GM23248 (cell line): ENCODE results near the gene LRWD1. TPM values are rescaled to one million over a fixed set of nuclear protein-coding genes. Genes with fewer than 3 reads are reported as not detected.

Source experiments
- DNase-seq: peaks from one replicate; pipeline ENCODE4 v3.0.0-alpha.2; 2015
- H2AFZ ChIP-seq: fragments of 200-600 bp; sonication (generic); 2 replicates; pipeline ENCODE4 v1.6.1; 2016; ENCODE audit warnings: antibody characterized with exemption
- H3F3A ChIP-seq: fragments of 200-600 bp; sonication (generic); 2 replicates; pipeline ENCODE4 v1.6.1; 2016; ENCODE audit warnings: mild to moderate bottlenecking, antibody characterized with exemption, mixed run types; ENCODE audit not compliant: insufficient read depth
- H3K27ac ChIP-seq: fragments of 200-600 bp; sonication (generic); 2 replicates; pipeline ENCODE4 v1.5.1; 2016; ENCODE audit warnings: mild to moderate bottlenecking
- H3K27me3 ChIP-seq: fragments of 200-600 bp; sonication (generic); replicated peaks from 2 replicates; pipeline ENCODE4 v1.6.1; 2016; ENCODE audit warnings: mild to moderate bottlenecking; ENCODE audit not compliant: insufficient read depth
- H3K36me3 ChIP-seq: fragments of 200-600 bp; sonication (generic); 2 replicates; pipeline ENCODE4 v1.6.1; 2016; ENCODE audit warnings: low read depth, mild to moderate bottlenecking
- H3K4me1 ChIP-seq: fragments of 200-600 bp; sonication (generic); 2 replicates; pipeline ENCODE4 v1.6.1; 2016; ENCODE audit warnings: mild to moderate bottlenecking; ENCODE audit not compliant: insufficient read depth
- H3K4me2 ChIP-seq: fragments of 200-600 bp; sonication (generic); one replicate; pipeline ENCODE4 v1.6.1; 2016; ENCODE audit warnings: mild to moderate bottlenecking; ENCODE audit not compliant: unreplicated experiment
- H3K4me3 ChIP-seq: fragments of 200-600 bp; sonication (generic); 2 replicates; pipeline ENCODE4 v1.5.1; 2016; ENCODE audit warnings: mild to moderate bottlenecking
- H3K79me2 ChIP-seq: fragments of 200-600 bp; sonication (generic); 2 replicates; pipeline ENCODE4 v1.6.1; 2016; ENCODE audit warnings: mild to moderate bottlenecking; ENCODE audit not compliant: insufficient read depth
- H3K9ac ChIP-seq: fragments of 200-600 bp; sonication (generic); 2 replicates; pipeline ENCODE4 v1.6.1; 2016; ENCODE audit warnings: mild to moderate bottlenecking
- H3K9me2 ChIP-seq: fragments of 200-600 bp; sonication (generic); 2 replicates; pipeline ENCODE4 v1.6.1; 2016; ENCODE audit warnings: mixed run types, mild to moderate bottlenecking, moderate library complexity; ENCODE audit not compliant: insufficient read depth
- H3K9me3 ChIP-seq: fragments of 200-600 bp; sonication (generic); one replicate; pipeline ENCODE4 v1.6.1; 2017; ENCODE audit warnings: low read depth
- H4K20me1 ChIP-seq: fragments of 200-600 bp; sonication (generic); 2 replicates; pipeline ENCODE4 v1.6.0; 2016; ENCODE audit not compliant: insufficient read depth
- EZH2 ChIP-seq: fragments of 200-600 bp; sonication (generic); IDR thresholded peaks from 2 replicates; pipeline ENCODE4 v1.6.1; 2018; ENCODE audit warnings: antibody characterized with exemption, mild to moderate bottlenecking; ENCODE audit not compliant: insufficient read depth, poor library complexity, severe bottlenecking
- EZH2phosphoT487 ChIP-seq: fragments of 200-600 bp; sonication (generic); IDR thresholded peaks from 2 replicates; pipeline ENCODE4 v1.6.1; 2018; ENCODE audit warnings: antibody characterized with exemption, moderate library complexity, mild to moderate bottlenecking, low read depth; ENCODE audit not compliant: insufficient read depth
- WGBS, 2 experiments: methylation state at CpG; one replicate each; pipeline ENCODE4 v1.1.6; 2015 to 2017; ENCODE audit warnings: low lambda C conversion rate in 2 of 2, low coverage in 1 of 2; ENCODE audit errors: missing lambda C conversion rate in 2 of 2; 5-methylcytosine and 5-hydroxymethylcytosine counted together
- in situ Hi-C: fragments of 300-500 bp; cut with MboI; formaldehyde crosslinking; loops from 2 replicates; pipeline ENCODE4 v1.15.0; 2020
- polyA plus RNA-seq: library from polyadenylated mRNA; unstranded; fragments of >200 nt; fragmentation: Nextera tagmentation; extraction: Ambion mirVana; gene quantifications from 2 replicates; pipeline ENCODE4 v1.2.1, GENCODE V29; 2016
- total RNA-seq: library from RNA; depleted of rRNA; stranded (reverse); fragments of >200 nt; shearing (Covaris generic); gene quantifications from 2 replicates; pipeline ENCODE4 v1.2.3, GENCODE V29; 2014

Gene LRWD1
- total and polyA plus RNA-seq, 2 experiments from 2014 or later = 15.3 to 18.3 TPM

GRCh38 chr7:102455596-102455995, 9.2 kb upstream of the LRWD1 start:
- H3K9me2 ChIP-seq = no peaks in the 10 kb centered on the region
- H3K9me3 ChIP-seq = no peaks in the 10 kb centered on the region
- WGBS, 2 experiments = 85 to 95% methylated on average over 11 of the region's 11 CpGs
- no peaks in the 10 kb centered on the region for H4K20me1 ChIP-seq
- H3K4me2 ChIP-seq = no peak overlapping the region
- H3K4me1 ChIP-seq = no peaks in the 10 kb centered on the region
- H3K4me3 ChIP-seq = no peak overlapping the region
- no peak overlapping the region for H3K9ac ChIP-seq
- H3K79me2 ChIP-seq = no peaks in the 10 kb centered on the region
- no peaks in the 10 kb centered on the region for H3K36me3 ChIP-seq
- in situ Hi-C loops = no loop called here
- no peaks in the 10 kb centered on the region for H3K27me3 ChIP-seq
- no peak for TF ChIP-seq EZH2phosphoT487
- no peak for TF ChIP-seq EZH2
- no peak for DNase-seq
- H3K27ac ChIP-seq = no peak overlapping the region
- H2AFZ ChIP-seq = no peak overlapping the region
- H3F3A ChIP-seq = no peaks in the 10 kb centered on the region

- no peaks in the 10 kb centered on the region for H4K20me1 ChIP-seq
- no peak overlapping the region for H3K4me3 ChIP-seq
- H3K4me2 ChIP-seq = no peak overlapping the region
- H3K9me3 ChIP-seq = no peaks in the 10 kb centered on the region
- no peaks in the 10 kb centered on the region for H3K36me3 ChIP-seq
- TF ChIP-seq EZH2phosphoT487 = no peak
- no peak for TF ChIP-seq EZH2
- no peaks in the 10 kb centered on the region for H3K79me2 ChIP-seq
- peak; percentile 29 for DNase-seq
- no peaks in the 10 kb centered on the region for H3K27me3 ChIP-seq
- H3K27ac ChIP-seq = no peak overlapping the region
- no peak overlapping the region for H2AFZ ChIP-seq
- H3F3A ChIP-seq = no peaks in the 10 kb centered on the region
- no peaks in the 10 kb centered on the region for H3K4me1 ChIP-seq
- H3K9ac ChIP-seq = no peak overlapping the region
- whole genome bisulfite sequencing, 2 experiments = 86 to 88% methylated on average over 10 of the region's 10 CpGs
- no peaks in the 10 kb centered on the region for H3K9me2 ChIP-seq
- in situ Hi-C loops = no loop called here
Measured at GRCh38 chr7:102456327-102456726, 8.5 kb upstream of the LRWD1 start.

- no peaks in the 10 kb centered on the region for H3F3A ChIP-seq
- WGBS, 2 experiments = 83 to 86% methylated on average over 20 to 40 of the region's 40 CpGs
- H3K9me3 ChIP-seq = no peaks in the 10 kb centered on the region
- no peaks in the 10 kb centered on the region for H3K9me2 ChIP-seq
- H4K20me1 ChIP-seq = no peaks in the 10 kb centered on the region
- H3K4me1 ChIP-seq = no peaks in the 10 kb centered on the region
- H3K27ac ChIP-seq = no peak overlapping the region
- H3K27me3 ChIP-seq = no peaks in the 10 kb centered on the region
- TF ChIP-seq EZH2phosphoT487 (no peak), EZH2 (no peak)
- no peaks in the 10 kb centered on the region for H3K36me3 ChIP-seq
- H3K4me3 ChIP-seq = no peak overlapping the region
- in situ Hi-C loops = no loop called here
- no peak overlapping the region for H3K4me2 ChIP-seq
- H3K9ac ChIP-seq = no peak overlapping the region
- no peak overlapping the region for H2AFZ ChIP-seq
- DNase-seq = no peak
- H3K79me2 ChIP-seq = peaks cover 11% of the 10 kb centered on the region
Measured at GRCh38 chr7:102457352-102457924, 7.3 kb upstream of the LRWD1 start.

GRCh38 chr7:102459221-102459844, 5.5 kb upstream of the LRWD1 start:
- Histone ChIP-seq H3K9me2 (no peaks in the 10 kb centered on the region), H3K9ac (no peak overlapping the region), H3K27ac (no peak overlapping the region), H3F3A (no peaks in the 10 kb centered on the region), H3K27me3 (no peaks in the 10 kb centered on the region), H4K20me1 (no peaks in the 10 kb centered on the region), H2AFZ (no peak overlapping the region), H3K4me2 (no peak overlapping the region), H3K9me3 (no peaks in the 10 kb centered on the region), H3K79me2 (peaks cover 30% of the 10 kb centered on the region), H3K4me3 (no peak overlapping the region), H3K4me1 (0 out of 2 replicates have a peak, but pooled peaks cover 7% of the 10 kb centered on the region), H3K36me3 (no peaks in the 10 kb centered on the region)
- in situ Hi-C loops = no loop called here
- TF ChIP-seq EZH2 = no peak
- no peak for TF ChIP-seq EZH2phosphoT487
- WGBS, 2 experiments = 93 to 94% methylated on average over 17 to 24 of the region's 24 CpGs
- DNase-seq = no peak
